SH-SY5Y (cell line): Measurements from ENCODE around the gene ABCA6.

Experiments
- GATA2 ChIP-seq: IDR thresholded peaks from 2 replicates; pipeline ENCODE4 v1.6.1; 2011; ENCODE audit warnings: mild to moderate bottlenecking, low read depth, low read length
- GATA3 ChIP-seq: IDR thresholded peaks from 2 replicates; pipeline ENCODE4 v1.6.1; 2011; ENCODE audit warnings: low read depth, mild to moderate bottlenecking, low read length, moderate library complexity

ABCA6 gene

DNA sequence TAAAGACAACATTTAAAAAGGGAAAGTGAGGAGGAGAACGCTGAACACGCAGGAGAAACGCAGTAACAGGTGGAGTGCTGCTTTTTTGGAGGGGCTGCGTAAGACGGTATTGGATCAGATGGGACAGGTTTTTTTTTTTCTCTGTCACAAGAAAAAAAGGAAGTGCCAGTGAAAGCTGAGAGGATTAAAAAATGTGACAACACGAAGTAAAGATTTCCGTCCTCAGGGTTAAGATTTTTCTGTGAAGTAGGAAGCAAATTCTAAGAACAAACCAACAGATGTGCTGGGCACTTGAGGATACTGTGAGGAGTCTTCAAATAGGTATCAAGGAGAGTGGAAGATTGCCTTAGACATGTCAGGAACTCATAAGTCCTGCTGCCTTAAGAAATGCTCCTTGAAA, 75.2 kb downstream of the ABCA6 start:
- TF ChIP-seq GATA2 (no peak), GATA3 (no peak)

DNA sequence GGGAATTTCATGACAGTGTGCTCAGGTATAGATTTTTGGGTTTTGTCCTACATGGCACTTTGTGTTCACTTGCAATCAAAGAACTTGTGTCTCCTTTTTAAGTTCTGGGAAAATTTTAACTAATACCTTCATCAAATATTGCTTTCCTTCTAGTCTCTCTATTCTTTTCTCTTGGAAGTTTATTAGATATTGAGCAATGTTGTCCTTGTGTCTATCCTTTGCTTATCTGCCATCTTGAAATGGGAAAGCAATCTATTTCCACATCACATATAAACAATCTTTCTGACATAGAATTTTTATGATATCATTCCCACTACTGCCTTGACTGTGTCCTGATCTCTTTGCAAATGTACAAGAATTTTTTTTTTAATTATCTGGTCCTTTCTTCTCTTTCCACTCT, 76.6 kb downstream of the ABCA6 start:
- TF ChIP-seq GATA2, result no peak
- TF ChIP-seq GATA3, result no peak

DNA sequence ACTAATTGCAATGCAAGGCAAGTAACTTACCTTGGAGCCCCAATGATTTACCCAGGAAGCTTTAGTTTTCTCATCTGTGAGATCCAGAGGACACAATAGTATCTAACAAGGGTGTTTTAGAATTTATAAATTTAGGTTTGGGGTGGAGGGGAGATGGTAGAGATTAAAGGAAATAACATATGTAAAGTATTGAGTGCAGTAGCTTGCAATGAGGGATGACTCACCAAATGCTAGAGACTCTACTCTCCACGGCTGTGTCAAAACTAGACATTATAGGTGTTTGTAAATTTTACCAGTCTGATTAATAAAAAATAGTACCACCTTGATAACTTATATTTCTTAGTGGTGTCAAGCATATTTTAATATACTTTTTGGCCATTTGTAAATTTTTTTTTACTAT, 77.2 kb downstream of the ABCA6 start:
- TF ChIP-seq GATA2, result no peak
- no peak for TF ChIP-seq GATA3

DNA sequence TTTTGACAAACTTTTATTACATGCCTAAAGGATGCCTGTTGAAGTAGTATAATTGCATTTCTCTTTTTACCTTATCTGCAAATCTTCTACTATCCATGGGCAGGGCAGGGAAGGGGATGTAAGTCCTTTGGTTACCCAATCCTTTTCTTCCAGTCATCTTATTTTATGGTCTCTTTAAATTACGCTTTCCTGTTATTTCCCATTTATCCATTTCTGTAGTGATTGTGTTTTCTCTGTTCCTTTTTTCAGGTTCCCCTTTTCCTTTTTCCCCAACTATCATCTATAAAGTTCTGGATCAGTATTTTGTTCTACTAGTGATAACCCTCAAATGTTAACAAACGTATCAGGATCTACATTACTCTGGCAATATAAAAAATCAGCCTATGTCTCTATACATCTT, 77.7 kb downstream of the ABCA6 start:
- TF ChIP-seq GATA3, result no peak
- TF ChIP-seq GATA2, result no peak

DNA sequence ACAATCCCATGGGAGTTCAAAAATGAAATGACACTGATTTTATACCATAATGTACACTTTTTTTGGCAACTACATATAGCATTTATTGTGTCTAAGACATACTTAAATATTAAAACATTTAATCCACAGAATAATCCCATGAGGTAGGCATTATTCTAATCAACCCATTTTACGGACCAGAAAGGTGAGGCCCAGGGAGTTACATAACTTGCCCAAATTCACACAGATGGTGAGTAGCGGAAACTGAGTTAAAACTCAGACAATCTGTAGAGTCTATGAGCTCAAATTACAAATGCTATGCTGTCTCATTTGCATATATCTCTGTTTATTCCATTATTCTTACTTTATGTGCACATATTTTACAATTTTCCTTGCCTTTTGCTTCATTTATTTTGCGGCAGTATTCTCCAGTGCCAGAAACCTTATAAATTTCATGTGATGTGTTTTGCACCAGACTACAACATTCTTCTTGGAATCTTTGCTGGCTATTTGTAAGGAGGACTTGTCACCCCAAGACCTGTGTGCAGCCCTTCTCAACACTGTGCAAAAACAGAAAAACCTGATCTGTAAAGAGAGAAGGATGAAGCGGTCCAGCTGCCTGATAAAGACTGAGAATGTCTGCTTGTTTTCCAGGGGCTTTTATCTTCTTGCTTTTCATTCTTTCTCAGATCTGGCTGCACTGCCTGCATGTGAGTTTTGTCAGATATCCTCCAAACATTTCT, 78.7 kb downstream of the ABCA6 start:
- TF ChIP-seq GATA2 (no peak), GATA3 (no peak)

DNA sequence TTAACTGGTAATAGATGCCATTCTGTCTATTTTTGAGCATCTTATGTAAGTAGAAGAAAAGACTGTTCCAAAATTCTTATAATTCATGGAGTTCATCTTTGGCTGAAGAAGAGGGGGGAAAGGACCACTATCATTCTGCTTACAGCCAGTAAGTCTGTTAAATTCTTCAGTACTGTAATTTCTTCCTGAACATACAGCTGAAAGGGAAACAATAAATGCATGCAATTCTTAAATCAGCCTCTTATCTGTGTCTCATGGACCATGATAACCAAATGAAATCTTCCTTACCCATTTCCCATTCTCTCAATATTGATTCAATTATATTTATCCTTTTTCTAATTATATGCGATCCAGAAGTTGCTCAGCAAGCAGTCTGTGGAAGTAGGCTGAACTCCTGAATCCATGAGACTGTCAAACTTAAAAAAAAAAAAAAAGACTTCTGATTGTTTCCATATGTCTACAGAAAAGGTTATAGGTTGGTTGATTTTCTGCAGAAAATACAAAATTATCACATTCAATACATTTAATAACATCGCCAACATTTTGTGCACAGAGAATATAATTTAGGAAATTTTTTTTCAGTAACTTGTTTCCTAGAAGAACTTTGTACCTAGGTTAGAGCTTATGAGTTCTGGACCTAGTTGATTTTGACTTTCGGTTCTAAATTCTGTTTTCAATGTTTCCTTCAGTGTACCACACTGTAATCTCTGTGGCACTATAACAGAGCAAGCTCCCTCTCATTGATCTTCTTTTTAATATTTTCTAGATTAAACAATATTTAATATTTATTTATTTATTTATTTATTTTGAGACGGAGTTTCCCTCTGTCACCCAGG, 79.8 kb downstream of the ABCA6 start:
- TF ChIP-seq GATA2 (no peak), GATA3 (no peak)

DNA sequence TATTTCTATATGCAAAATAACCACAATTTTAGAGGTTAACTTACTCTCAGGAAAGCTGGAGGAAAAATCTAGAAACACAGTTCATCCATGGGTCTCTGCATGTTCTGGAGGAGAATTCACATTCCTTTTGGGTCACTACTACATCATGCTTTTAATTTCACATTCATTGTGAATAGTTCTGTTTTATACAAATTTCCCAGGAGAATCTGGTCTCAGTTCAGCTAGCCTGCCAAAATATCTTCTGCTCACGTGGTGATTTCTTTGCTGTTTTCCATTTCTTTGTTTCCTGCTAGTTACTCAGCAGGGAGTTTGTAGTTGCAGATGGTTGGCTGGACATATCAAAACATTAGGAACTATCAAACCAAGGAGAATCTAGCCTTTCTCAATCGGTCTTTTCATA, 80.9 kb downstream of the ABCA6 start, which contains the start of gene ABCA9:
Gene ABCA9 (minus strand): TSS at position 106 of the 400 bp plus-strand sequence. CDS start 9,801 bp downstream, outside the sequence.
- no peak for TF ChIP-seq GATA2
- no peak for TF ChIP-seq GATA3

DNA sequence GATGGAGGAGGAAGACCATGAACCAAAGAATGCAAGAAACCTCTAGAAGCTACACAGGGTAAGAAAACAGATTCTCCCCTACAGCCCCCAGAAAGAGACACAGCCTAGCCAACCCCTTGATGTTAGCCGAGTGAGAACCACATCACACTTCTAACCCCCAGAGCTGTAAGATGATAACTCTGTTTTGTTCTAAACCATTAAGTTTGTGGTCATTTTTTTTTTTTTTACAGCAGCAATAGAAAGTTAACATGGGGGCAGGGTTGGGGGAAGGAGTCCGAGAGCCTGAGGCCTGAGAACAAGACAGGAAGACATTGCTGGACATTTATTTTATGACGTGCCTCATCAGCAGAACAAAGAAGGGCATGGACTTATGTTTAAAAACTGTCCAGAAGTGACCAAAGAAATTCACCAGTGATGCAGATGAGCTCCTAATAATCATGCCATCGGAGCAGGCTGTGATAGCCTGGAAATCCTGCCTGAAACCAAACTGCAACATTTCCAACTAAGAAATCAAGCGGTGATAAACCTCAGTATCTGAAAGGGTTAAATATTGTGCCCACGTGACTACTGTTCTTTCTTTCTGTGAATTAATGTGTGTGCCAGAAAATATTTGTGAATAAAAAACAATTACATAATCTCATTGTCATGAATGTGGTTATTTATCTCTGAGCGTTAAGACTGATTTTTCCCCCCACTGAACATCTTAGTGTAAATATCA, 82.1 kb downstream of the ABCA6 start:
- TF ChIP-seq GATA2 (no peak), GATA3 (no peak)

DNA sequence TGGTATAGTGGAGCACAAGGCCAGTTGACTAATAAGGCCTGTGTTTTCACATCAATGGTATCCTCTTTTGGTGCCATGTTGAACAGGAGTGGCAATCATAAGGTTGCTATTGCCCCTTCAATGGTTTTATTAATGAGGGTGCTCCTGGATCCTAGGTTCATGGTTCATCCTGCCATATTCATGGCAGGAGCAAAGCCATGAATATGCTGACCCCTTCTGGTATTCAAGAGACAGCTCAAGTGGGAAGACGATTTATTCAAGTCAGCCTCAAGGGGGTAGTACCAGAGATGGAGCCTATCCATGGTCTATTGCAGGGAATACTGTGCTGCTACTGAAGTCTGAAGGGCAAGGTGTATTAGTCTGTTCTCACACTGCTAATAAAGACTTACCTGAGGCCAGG, 83.5 kb downstream of the ABCA6 start:
- TF ChIP-seq GATA2 (no peak), GATA3 (no peak)

DNA sequence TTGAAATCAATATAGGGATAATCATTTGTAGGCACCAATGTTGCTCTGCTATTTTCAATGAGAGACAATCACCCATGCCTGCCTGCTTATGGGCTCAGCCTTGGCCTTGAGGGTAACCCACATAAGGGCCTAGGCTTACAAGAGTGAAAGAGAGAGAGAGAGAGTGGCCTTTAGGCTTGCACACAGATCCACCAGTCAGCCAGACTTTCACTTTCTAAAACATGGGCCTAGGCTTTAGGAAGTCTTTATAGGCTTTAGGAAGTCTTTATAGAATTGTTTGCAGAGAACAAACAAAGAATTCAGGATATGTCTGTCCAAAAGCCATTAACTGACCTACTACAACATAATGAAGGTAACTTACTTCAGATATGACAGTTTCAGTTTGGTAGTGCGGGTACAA, 84.4 kb downstream of the ABCA6 start:
- no peak for TF ChIP-seq GATA2

DNA sequence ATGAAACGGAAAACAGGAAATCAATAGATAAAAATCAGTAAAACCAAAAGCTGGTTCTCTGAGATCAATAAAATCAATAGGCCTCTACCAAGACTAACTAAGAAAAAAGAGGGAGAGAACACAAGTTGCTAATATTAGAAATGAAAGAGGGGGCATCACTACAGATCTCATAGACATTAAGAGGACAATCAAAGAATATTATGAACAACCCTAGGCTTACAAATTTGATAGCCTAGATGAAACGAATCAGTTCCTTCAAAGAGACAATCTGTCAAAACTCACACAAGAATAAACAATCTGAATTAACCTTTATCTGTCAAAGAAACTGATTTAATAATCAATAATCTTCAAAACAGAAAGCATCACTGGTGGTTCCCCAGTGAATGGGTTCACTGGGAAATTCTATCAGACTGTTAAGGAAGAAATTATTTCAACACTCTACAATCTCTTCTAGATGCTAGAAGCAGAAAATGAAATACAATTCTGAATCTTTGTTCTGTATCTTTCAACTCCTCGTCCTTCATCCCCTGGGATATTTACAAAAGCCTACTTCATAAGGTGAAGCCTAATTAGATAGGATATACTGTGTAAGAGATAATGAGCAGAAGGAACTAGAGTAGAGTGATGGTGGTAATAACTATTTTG, 85.4 kb downstream of the ABCA6 start:
- TF ChIP-seq GATA3, result no peak
- TF ChIP-seq GATA2, result no peak

DNA sequence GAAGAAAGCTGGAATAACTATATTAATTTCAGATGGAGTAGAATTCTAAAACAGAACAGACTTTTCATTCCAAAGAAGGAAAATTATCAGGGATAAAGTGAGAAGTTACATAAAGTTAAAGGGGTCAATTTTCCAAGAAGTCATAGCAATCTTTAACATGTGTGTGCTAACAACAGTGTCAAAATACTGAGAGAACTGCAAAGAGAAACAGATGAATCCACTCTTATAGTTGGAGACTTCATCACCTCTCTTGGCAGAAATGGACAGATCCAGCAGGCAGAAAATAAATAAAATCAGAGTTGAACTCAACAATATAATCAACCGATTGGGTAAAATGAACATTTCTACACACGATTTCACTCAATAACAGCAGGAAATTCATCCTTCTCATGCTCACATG, 86.4 kb downstream of the ABCA6 start:
- TF ChIP-seq GATA3 (no peak), GATA2 (no peak)

DNA sequence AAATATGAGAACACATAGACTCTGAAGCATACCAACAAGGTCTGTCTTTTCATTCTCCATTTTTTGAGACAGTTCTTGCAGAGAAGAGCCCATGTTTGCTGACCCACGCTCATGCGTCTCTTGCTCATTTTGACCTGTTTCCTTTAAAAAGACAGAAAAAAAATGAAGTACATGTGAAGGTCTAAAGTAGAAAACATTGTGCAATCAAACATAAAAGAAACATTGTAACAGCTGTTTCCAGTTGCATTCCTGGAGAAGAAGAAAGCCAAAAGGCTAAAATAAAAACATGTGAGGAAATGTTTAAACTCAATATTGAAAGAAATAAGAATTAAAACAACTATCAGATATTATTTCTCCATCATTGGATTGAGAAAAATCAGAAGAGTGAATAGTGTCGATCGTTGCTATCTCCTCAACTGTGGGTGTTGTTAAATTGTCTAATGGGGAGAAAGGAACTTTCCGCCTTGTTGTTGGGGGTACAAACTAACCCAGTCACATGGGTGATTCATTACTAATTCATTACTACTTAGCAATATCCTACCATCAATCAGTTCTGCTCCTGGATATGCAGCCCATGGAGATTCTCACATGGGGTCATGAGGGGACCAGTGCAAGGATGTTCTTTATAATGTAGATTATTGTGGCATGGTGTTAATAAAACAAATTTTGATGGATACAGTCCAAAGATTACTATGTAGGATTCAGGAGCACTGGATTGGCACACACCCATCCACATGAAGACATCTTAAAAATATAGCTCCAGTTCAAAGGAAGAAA, 90.5 kb downstream of the ABCA6 start:
- no peak for TF ChIP-seq GATA2
